Measurements from ENCODE around the gene SAMHD1. TPM values are rescaled to one million over a fixed set of nuclear protein-coding genes. Genes with fewer than 3 reads are reported as not detected.

The SAMHD1 gene
- total RNA-seq, 1 experiment from 2014 or later: 63.0 TPM

GRCh38 chr20:36951979-36952738, 651 bp upstream of the SAMHD1 start:
- H3K36me3 ChIP-seq (ENCODE audit: control insufficient read depth, insufficient read depth, low read length): no peaks in the 10 kb centered on the region
- Mint-ChIP-seq H3K36me3 (ENCODE audit: insufficient read depth, unreplicated experiment) (peaks cover 15% of the 10 kb centered on the region), H3K27ac (ENCODE audit: unreplicated experiment) (peak overlapping the region; percentile 96), H3K27me3 (ENCODE audit: insufficient read depth, unreplicated experiment) (no peaks in the 10 kb centered on the region), H3K9me3 (ENCODE audit: unreplicated experiment) (peaks cover under 1% of the 10 kb centered on the region), H3K4me3 (ENCODE audit: unreplicated experiment) (peak overlapping the region; percentile 98), H3K4me1 (ENCODE audit: low read depth, unreplicated experiment) (peaks cover 18% of the 10 kb centered on the region)
- TSS peak; percentile 98 for BruUV-seq (replicated peaks)
- H3K4me3 ChIP-seq (ENCODE audit: low read depth, low read length): peak overlapping the region; percentile 95
- no peaks in the 10 kb centered on the region for H3K9me3 ChIP-seq
- ChIA-PET POLR2A (no interaction called here), CTCF (interaction anchor here (0.6 kb wide), 1 partner anchor 160 kb away, joined by 3 read pairs; no protein-coding TSS in a partner anchor)
- TF ChIP-seq, protein P1, sequence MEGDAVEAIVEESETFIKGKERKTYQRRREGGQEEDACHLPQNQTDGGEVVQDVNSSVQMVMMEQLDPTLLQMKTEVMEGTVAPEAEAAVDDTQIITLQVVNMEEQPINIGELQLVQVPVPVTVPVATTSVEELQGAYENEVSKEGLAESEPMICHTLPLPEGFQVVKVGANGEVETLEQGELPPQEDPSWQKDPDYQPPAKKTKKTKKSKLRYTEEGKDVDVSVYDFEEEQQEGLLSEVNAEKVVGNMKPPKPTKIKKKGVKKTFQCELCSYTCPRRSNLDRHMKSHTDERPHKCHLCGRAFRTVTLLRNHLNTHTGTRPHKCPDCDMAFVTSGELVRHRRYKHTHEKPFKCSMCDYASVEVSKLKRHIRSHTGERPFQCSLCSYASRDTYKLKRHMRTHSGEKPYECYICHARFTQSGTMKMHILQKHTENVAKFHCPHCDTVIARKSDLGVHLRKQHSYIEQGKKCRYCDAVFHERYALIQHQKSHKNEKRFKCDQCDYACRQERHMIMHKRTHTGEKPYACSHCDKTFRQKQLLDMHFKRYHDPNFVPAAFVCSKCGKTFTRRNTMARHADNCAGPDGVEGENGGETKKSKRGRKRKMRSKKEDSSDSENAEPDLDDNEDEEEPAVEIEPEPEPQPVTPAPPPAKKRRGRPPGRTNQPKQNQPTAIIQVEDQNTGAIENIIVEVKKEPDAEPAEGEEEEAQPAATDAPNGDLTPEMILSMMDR (IDR thresholded peaks at IDR 0.05; ENCODE audit: insufficient read depth in 1 of 2, low read depth in 1 of 2, low read length in 1 of 2, severe bottlenecking in 1 of 2, unreplicated experiment in 1 of 2): no peak
- H3K4me1 ChIP-seq: peaks cover 3% of the 10 kb centered on the region; the same call in 1 of the 2 replicates
- no peak for DNase-seq
- intact Hi-C loops (cut with micrococcal nuclease; ENCODE audit: unreplicated experiment): loop anchor here (1.0 to 2.0 kb wide), 2 partner anchors 33 to 226 kb away; no protein-coding TSS in a partner anchor
- no peaks in the 10 kb centered on the region for H3K27me3 ChIP-seq (replicated peaks; ENCODE audit: control insufficient read depth, insufficient read depth, low read length)

- Mint-ChIP-seq H3K4me1 (ENCODE audit: low read depth, unreplicated experiment) (peaks cover 18% of the 10 kb centered on the region), H3K9me3 (ENCODE audit: unreplicated experiment) (no peaks in the 10 kb centered on the region), H3K27ac (ENCODE audit: unreplicated experiment) (peak overlapping the region; percentile 96), H3K36me3 (ENCODE audit: insufficient read depth, unreplicated experiment) (peaks cover 15% of the 10 kb centered on the region), H3K4me3 (ENCODE audit: unreplicated experiment) (peak overlapping the region; percentile 98), H3K27me3 (ENCODE audit: insufficient read depth, unreplicated experiment) (no peaks in the 10 kb centered on the region)
- DNase-seq: peak; percentile 50 to 55
- CTCF ChIA-PET: no interaction called here
- Histone ChIP-seq H3K27me3 (replicated peaks; ENCODE audit: control insufficient read depth, insufficient read depth, low read length) (no peaks in the 10 kb centered on the region), H3K9me3 (no peaks in the 10 kb centered on the region), H3K4me3 (ENCODE audit: low read depth, low read length) (peak overlapping the region; percentile 95), H3K4me1 (peaks cover 3% of the 10 kb centered on the region; the same call in 1 of the 2 replicates), H3K36me3 (ENCODE audit: control insufficient read depth, insufficient read depth, low read length) (no peaks in the 10 kb centered on the region)
- TF ChIP-seq, protein P1 (IDR thresholded peaks at IDR 0.05; ENCODE audit: insufficient read depth in 1 of 2, low read depth in 1 of 2, low read length in 1 of 2, severe bottlenecking in 1 of 2, unreplicated experiment in 1 of 2): no peak
- POLR2A ChIA-PET: no interaction called here
- intact Hi-C loops (cut with micrococcal nuclease; ENCODE audit: unreplicated experiment): loop anchor here (1.0 to 2.0 kb wide), 2 partner anchors 32 to 228 kb away; no protein-coding TSS in a partner anchor
- no TSS peak for BruUV-seq (replicated peaks)
Measured at GRCh38 chr20:36950414-36951197, 902 bp downstream of the SAMHD1 start.

- no peak overlapping the region for H3K4me3 Mint-ChIP-seq (ENCODE audit: unreplicated experiment)
- BruUV-seq (replicated peaks): no TSS peak
- ChIA-PET POLR2A (no interaction called here), CTCF (no interaction called here)
- no peaks in the 10 kb centered on the region for H3K27me3 Mint-ChIP-seq (ENCODE audit: insufficient read depth, unreplicated experiment)
- no peaks in the 10 kb centered on the region for H3K27me3 ChIP-seq (replicated peaks; ENCODE audit: control insufficient read depth, insufficient read depth, low read length)
- H3K9me3 Mint-ChIP-seq (ENCODE audit: unreplicated experiment): no peaks in the 10 kb centered on the region
- no peaks in the 10 kb centered on the region for H3K4me1 ChIP-seq
- TF ChIP-seq, protein P1 (IDR thresholded peaks at IDR 0.05; ENCODE audit: insufficient read depth in 1 of 2, low read depth in 1 of 2, low read length in 1 of 2, severe bottlenecking in 1 of 2, unreplicated experiment in 1 of 2): no peak
- intact Hi-C loops (cut with micrococcal nuclease; ENCODE audit: unreplicated experiment): no loop called here
- H3K9me3 ChIP-seq: no peaks in the 10 kb centered on the region
- H3K4me1 Mint-ChIP-seq (ENCODE audit: low read depth, unreplicated experiment): no peaks in the 10 kb centered on the region
- no peak overlapping the region for H3K4me3 ChIP-seq (ENCODE audit: low read depth, low read length)
- DNase-seq: no peak
- H3K36me3 ChIP-seq (ENCODE audit: control insufficient read depth, insufficient read depth, low read length): no peaks in the 10 kb centered on the region
- H3K27ac Mint-ChIP-seq (ENCODE audit: unreplicated experiment): no peak overlapping the region
- no peaks in the 10 kb centered on the region for H3K36me3 Mint-ChIP-seq (ENCODE audit: insufficient read depth, unreplicated experiment)
Measured at GRCh38 chr20:36941401-36941835, 10.1 kb downstream of the SAMHD1 start.

Data from Caco-2 (cell line).